ENCODE results near the gene SDK1.

The SDK1 gene

GRCh38 chr7:3466261-3466660 lies 165.2 kb downstream of the SDK1 start:
- no peaks in the 10 kb centered on the region for H3K36me3 ChIP-seq (ENCODE audit: control insufficient read depth in 5 of 5, insufficient read depth in 5 of 5, low read length in 5 of 5)
- H3K4me3 ChIP-seq (ENCODE audit: low read depth in 1 of 5, low read length in 5 of 5): no peak overlapping the region
- peaks cover 0 to 2% (median 0%) of the 10 kb centered on the region in 5 donors for H3K4me1 ChIP-seq (ENCODE audit: control insufficient read depth in 5 of 5, insufficient read depth in 5 of 5, low read length in 5 of 5)
- no peak overlapping the region for H3K27ac ChIP-seq (ENCODE audit: low read depth, low read length)
- H3K27me3 ChIP-seq (ENCODE audit: control insufficient read depth in 5 of 5, insufficient read depth in 4 of 5, low read length in 5 of 5): no peaks in the 10 kb centered on the region
- no peaks in the 10 kb centered on the region for H3K9me3 ChIP-seq (ENCODE audit: control insufficient read depth in 5 of 5, low read length in 5 of 5)
- H3K9ac ChIP-seq (ENCODE audit: low read length in 5 of 5): no peak overlapping the region

- Histone ChIP-seq H3K9me3 (ENCODE audit: control insufficient read depth in 5 of 5, low read length in 5 of 5) (no peaks in the 10 kb centered on the region), H3K36me3 (ENCODE audit: control insufficient read depth in 5 of 5, insufficient read depth in 5 of 5, low read length in 5 of 5) (no peaks in the 10 kb centered on the region), H3K27me3 (ENCODE audit: control insufficient read depth in 5 of 5, insufficient read depth in 4 of 5, low read length in 5 of 5) (no peaks in the 10 kb centered on the region), H3K4me3 (ENCODE audit: low read depth in 1 of 5, low read length in 5 of 5) (no peak overlapping the region), H3K9ac (ENCODE audit: low read length in 5 of 5) (no peak overlapping the region), H3K4me1 (ENCODE audit: control insufficient read depth in 5 of 5, insufficient read depth in 5 of 5, low read length in 5 of 5) (peaks cover 0 to 2% (median 0%) of the 10 kb centered on the region in 5 donors), H3K27ac (ENCODE audit: low read depth, low read length) (no peak overlapping the region)
Measured at GRCh38 chr7:3469641-3470040, 168.6 kb downstream of the SDK1 start.

- Histone ChIP-seq H3K4me3 (ENCODE audit: low read depth in 1 of 5, low read length in 5 of 5) (no peak overlapping the region), H3K27me3 (ENCODE audit: control insufficient read depth in 5 of 5, insufficient read depth in 4 of 5, low read length in 5 of 5) (no peaks in the 10 kb centered on the region), H3K4me1 (ENCODE audit: control insufficient read depth in 5 of 5, insufficient read depth in 5 of 5, low read length in 5 of 5) (peaks cover 0 to 3% (median 0%) of the 10 kb centered on the region in 5 donors), H3K36me3 (ENCODE audit: control insufficient read depth in 5 of 5, insufficient read depth in 5 of 5, low read length in 5 of 5) (no peaks in the 10 kb centered on the region), H3K27ac (ENCODE audit: low read depth, low read length) (no peak overlapping the region), H3K9ac (ENCODE audit: low read length in 5 of 5) (no peak overlapping the region), H3K9me3 (ENCODE audit: control insufficient read depth in 5 of 5, low read length in 5 of 5) (no peaks in the 10 kb centered on the region)
Measured at GRCh38 chr7:3480197-3480596, 179.1 kb downstream of the SDK1 start.

DNA sequence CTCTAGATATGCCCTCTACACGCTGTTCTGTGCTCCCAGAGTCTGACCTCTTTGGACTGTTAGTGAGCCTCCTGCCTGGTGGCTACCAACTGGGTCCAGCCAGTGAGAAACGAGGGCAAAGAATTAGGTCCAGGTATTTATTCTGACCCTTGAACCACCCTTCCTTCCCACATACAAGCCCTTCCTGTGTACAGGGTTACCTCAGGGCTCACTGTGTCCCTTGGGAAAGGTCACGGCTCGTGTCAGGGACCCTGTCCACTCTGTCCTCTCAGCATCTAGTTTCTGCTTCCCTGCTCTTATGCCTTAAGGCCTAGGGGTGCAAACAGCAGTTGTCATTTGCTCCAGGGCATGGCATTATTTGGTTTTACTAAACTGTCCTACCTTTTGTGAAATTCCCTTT lies 180.4 kb downstream of the SDK1 start:
- Histone ChIP-seq H3K9ac (ENCODE audit: low read length in 5 of 5) (no peak overlapping the region), H3K27me3 (ENCODE audit: control insufficient read depth in 5 of 5, insufficient read depth in 4 of 5, low read length in 5 of 5) (no peaks in the 10 kb centered on the region), H3K36me3 (ENCODE audit: control insufficient read depth in 5 of 5, insufficient read depth in 5 of 5, low read length in 5 of 5) (no peaks in the 10 kb centered on the region), H3K4me1 (ENCODE audit: control insufficient read depth in 5 of 5, insufficient read depth in 5 of 5, low read length in 5 of 5) (peaks cover 0 to 3% (median 0%) of the 10 kb centered on the region in 5 donors), H3K27ac (ENCODE audit: low read depth, low read length) (no peak overlapping the region), H3K9me3 (ENCODE audit: control insufficient read depth in 5 of 5, low read length in 5 of 5) (no peaks in the 10 kb centered on the region), H3K4me3 (ENCODE audit: low read depth in 1 of 5, low read length in 5 of 5) (no peak overlapping the region)

GRCh38 chr7:3482147-3482921 lies 181.3 kb downstream of the SDK1 start:
- H3K4me1 ChIP-seq (ENCODE audit: control insufficient read depth in 5 of 5, insufficient read depth in 5 of 5, low read length in 5 of 5): peaks cover 0 to 3% (median 0%) of the 10 kb centered on the region in 5 donors

GRCh38 chr7:3486841-3487240 lies 185.8 kb downstream of the SDK1 start:
- H3K9me3 ChIP-seq (ENCODE audit: control insufficient read depth in 5 of 5, low read length in 5 of 5): no peaks in the 10 kb centered on the region
- no peak overlapping the region for H3K9ac ChIP-seq (ENCODE audit: low read length in 5 of 5)
- no peaks in the 10 kb centered on the region for H3K4me1 ChIP-seq (ENCODE audit: control insufficient read depth in 5 of 5, insufficient read depth in 5 of 5, low read length in 5 of 5)
- H3K27me3 ChIP-seq (ENCODE audit: control insufficient read depth in 5 of 5, insufficient read depth in 4 of 5, low read length in 5 of 5): no peaks in the 10 kb centered on the region
- no peaks in the 10 kb centered on the region for H3K36me3 ChIP-seq (ENCODE audit: control insufficient read depth in 5 of 5, insufficient read depth in 5 of 5, low read length in 5 of 5)
- H3K4me3 ChIP-seq (ENCODE audit: low read depth in 1 of 5, low read length in 5 of 5): no peak overlapping the region
- H3K27ac ChIP-seq (ENCODE audit: low read depth, low read length): no peak overlapping the region

More at GRCh38 chr7:3482147-3482921, 181.3 kb downstream of the SDK1 start:
- Histone ChIP-seq H3K4me3 (ENCODE audit: low read depth in 1 of 5, low read length in 5 of 5) (no peak overlapping the region), H3K27me3 (ENCODE audit: control insufficient read depth in 5 of 5, insufficient read depth in 4 of 5, low read length in 5 of 5) (no peaks in the 10 kb centered on the region), H3K9ac (ENCODE audit: low read length in 5 of 5) (no peak overlapping the region), H3K27ac (ENCODE audit: low read depth, low read length) (no peak overlapping the region), H3K36me3 (ENCODE audit: control insufficient read depth in 5 of 5, insufficient read depth in 5 of 5, low read length in 5 of 5) (no peaks in the 10 kb centered on the region), H3K9me3 (ENCODE audit: control insufficient read depth in 5 of 5, low read length in 5 of 5) (no peaks in the 10 kb centered on the region)

- no peaks in the 10 kb centered on the region for H3K36me3 ChIP-seq (ENCODE audit: control insufficient read depth in 5 of 5, insufficient read depth in 5 of 5, low read length in 5 of 5)
- no peak overlapping the region for H3K27ac ChIP-seq (ENCODE audit: low read depth, low read length)
- H3K9ac ChIP-seq (ENCODE audit: low read length in 5 of 5): no peak overlapping the region
- H3K27me3 ChIP-seq (ENCODE audit: control insufficient read depth in 5 of 5, insufficient read depth in 4 of 5, low read length in 5 of 5): no peaks in the 10 kb centered on the region
- no peaks in the 10 kb centered on the region for H3K9me3 ChIP-seq (ENCODE audit: control insufficient read depth in 5 of 5, low read length in 5 of 5)
- peaks cover 0 to 6% (median 0%) of the 10 kb centered on the region in 5 donors for H3K4me1 ChIP-seq (ENCODE audit: control insufficient read depth in 5 of 5, insufficient read depth in 5 of 5, low read length in 5 of 5)
- no peak overlapping the region for H3K4me3 ChIP-seq (ENCODE audit: low read depth in 1 of 5, low read length in 5 of 5)
Measured at GRCh38 chr7:3488829-3489228, 187.8 kb downstream of the SDK1 start.

- H3K4me1 ChIP-seq (ENCODE audit: control insufficient read depth in 5 of 5, insufficient read depth in 5 of 5, low read length in 5 of 5): peaks cover 0 to 6% (median 0%) of the 10 kb centered on the region in 5 donors
- H3K27me3 ChIP-seq (ENCODE audit: control insufficient read depth in 5 of 5, insufficient read depth in 4 of 5, low read length in 5 of 5): no peaks in the 10 kb centered on the region
- no peaks in the 10 kb centered on the region for H3K9me3 ChIP-seq (ENCODE audit: control insufficient read depth in 5 of 5, low read length in 5 of 5)
- no peak overlapping the region for H3K9ac ChIP-seq (ENCODE audit: low read length in 5 of 5)
- H3K27ac ChIP-seq (ENCODE audit: low read depth, low read length): no peak overlapping the region
- no peak overlapping the region for H3K4me3 ChIP-seq (ENCODE audit: low read depth in 1 of 5, low read length in 5 of 5)
- H3K36me3 ChIP-seq (ENCODE audit: control insufficient read depth in 5 of 5, insufficient read depth in 5 of 5, low read length in 5 of 5): no peaks in the 10 kb centered on the region
Measured at GRCh38 chr7:3493499-3493898, 192.4 kb downstream of the SDK1 start.

DNA sequence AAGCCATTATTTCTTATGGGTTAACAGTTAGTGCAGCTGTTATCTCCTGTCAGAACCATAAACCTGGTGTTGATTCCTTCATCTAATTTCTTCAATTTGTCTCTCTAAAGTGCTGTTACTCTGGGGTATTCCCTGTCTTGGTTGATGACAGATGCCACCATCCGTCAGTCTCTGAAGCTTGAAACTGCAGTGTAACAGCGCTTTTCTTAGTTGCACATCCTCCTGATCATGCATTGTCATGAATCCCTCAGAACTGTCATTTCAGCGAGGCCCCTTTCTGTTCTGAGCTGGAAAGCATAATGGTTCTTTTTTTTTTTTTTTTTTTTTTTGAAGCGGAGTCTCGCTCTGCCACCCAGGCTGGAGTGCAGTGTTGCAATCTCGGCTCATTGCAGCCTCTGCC lies 193.9 kb downstream of the SDK1 start:
- no peak overlapping the region for H3K4me3 ChIP-seq (ENCODE audit: low read depth in 1 of 5, low read length in 5 of 5)
- H3K27ac ChIP-seq (ENCODE audit: low read depth, low read length): no peak overlapping the region
- H3K9ac ChIP-seq (ENCODE audit: low read length in 5 of 5): no peak overlapping the region
- no peaks in the 10 kb centered on the region for H3K36me3 ChIP-seq (ENCODE audit: control insufficient read depth in 5 of 5, insufficient read depth in 5 of 5, low read length in 5 of 5)
- no peaks in the 10 kb centered on the region for H3K27me3 ChIP-seq (ENCODE audit: control insufficient read depth in 5 of 5, insufficient read depth in 4 of 5, low read length in 5 of 5)
- H3K4me1 ChIP-seq (ENCODE audit: control insufficient read depth in 5 of 5, insufficient read depth in 5 of 5, low read length in 5 of 5): peaks cover 0 to 6% (median 0%) of the 10 kb centered on the region in 5 donors
- peaks cover 0 to 4% (median 3%) of the 10 kb centered on the region in 5 donors for H3K9me3 ChIP-seq (ENCODE audit: control insufficient read depth in 5 of 5, low read length in 5 of 5)

GRCh38 chr7:3495530-3495929 lies 194.5 kb downstream of the SDK1 start:
- no peak overlapping the region for H3K9ac ChIP-seq (ENCODE audit: low read length in 5 of 5)

More at GRCh38 chr7:3495530-3495929, 194.5 kb downstream of the SDK1 start:
- Histone ChIP-seq H3K27ac (ENCODE audit: low read depth, low read length) (no peak overlapping the region), H3K27me3 (ENCODE audit: control insufficient read depth in 5 of 5, insufficient read depth in 4 of 5, low read length in 5 of 5) (no peaks in the 10 kb centered on the region), H3K4me3 (ENCODE audit: low read depth in 1 of 5, low read length in 5 of 5) (no peak overlapping the region), H3K36me3 (ENCODE audit: control insufficient read depth in 5 of 5, insufficient read depth in 5 of 5, low read length in 5 of 5) (no peaks in the 10 kb centered on the region), H3K9me3 (ENCODE audit: control insufficient read depth in 5 of 5, low read length in 5 of 5) (peaks cover 0 to 9% (median 7%) of the 10 kb centered on the region in 5 donors), H3K4me1 (ENCODE audit: control insufficient read depth in 5 of 5, insufficient read depth in 5 of 5, low read length in 5 of 5) (peaks cover 0 to 6% (median 0%) of the 10 kb centered on the region in 5 donors)

Measured in subcutaneous abdominal adipose tissue (tissue), 5 donors.